Bronchial epithelial cell (primary cell): ENCODE measurements around the gene SPRY4. TPM values are rescaled to one million over a fixed set of nuclear protein-coding genes. Genes with fewer than 3 reads are reported as not detected.
A peak's percentile ranks its signal among the peaks of the same experiment; 100 is the strongest.

Experiments
- DNase-seq: peaks from one replicate; pipeline ENCODE4 v3.0.0-alpha.2; 2010; ENCODE audit warnings: low read depth
- FAIRE-seq: peaks from 2 replicates; lab custom pipeline; 2011; peaks lifted over from hg19 to GRCh38; lab: Jason Lieb, UNC
- H3K27me3 ChIP-seq: 2 replicates; pipeline ENCODE4 v1.5.1; 2011; ENCODE audit warnings: low read length; ENCODE audit not compliant: control insufficient read depth, insufficient read depth
- H3K36me3 ChIP-seq: 2 replicates; pipeline ENCODE4 v1.5.1; 2011; ENCODE audit warnings: low read length; ENCODE audit not compliant: control insufficient read depth, insufficient read depth
- H3K4me3 ChIP-seq: 2 replicates; pipeline ENCODE4 v1.5.1; 2011; ENCODE audit warnings: mild to moderate bottlenecking, low read depth, low read length, control low read depth
- total RNA-seq: library from RNA; depleted of rRNA; stranded (reverse); fragments of >200 nt; gene quantifications from 2 replicates; pipeline ENCODE4 v1.2.1, GENCODE V29; 2014
- TF ChIP-seq, protein P1 (sequence below): IDR thresholded peaks from 2 replicates; pipeline ENCODE4 v1.5.1; 2011; ENCODE audit warnings: mild to moderate bottlenecking, moderate library complexity, low read length, control low read depth, inconsistent platforms; ENCODE audit not compliant: insufficient read depth, severe bottlenecking

Gene SPRY4
- total RNA-seq, 1 donor from 2014 or later = 1.3 TPM

DNA sequence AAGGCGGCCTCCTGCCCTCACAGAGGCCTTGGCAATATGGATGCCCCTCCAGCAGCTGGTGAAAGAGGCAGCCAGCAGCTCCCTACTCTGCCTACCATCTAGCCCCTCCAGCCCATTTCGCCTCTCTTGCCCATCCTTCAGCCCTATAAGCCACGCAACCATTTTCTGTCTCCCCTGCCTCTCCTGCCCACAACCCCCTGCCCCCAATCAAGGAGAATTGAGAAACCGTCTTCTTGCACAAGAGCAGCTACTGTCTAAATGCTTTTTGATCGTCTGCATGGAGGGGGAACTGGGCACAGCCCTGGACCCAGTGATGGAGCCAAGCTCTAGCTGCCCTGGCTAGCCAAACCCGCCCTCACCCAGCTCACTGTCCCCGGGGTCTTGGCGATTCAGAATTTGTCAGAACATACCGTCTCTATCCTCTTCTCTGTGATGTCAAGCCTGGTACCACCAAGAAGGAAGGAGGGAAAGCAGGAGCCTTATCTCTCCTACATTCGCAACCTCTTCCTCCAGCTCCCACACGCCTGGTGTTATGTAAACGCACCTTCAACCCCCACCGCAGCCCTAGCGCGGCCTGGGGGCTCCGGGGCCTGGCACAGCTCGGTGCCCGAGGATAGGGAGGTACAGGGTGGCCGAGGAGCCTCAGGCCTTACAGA lies 1.2 kb downstream of the SPRY4 start:
- Histone ChIP-seq H3K27me3 (no peaks in the 10 kb centered on the region), H3K4me3 (peak overlapping the region; percentile 44), H3K36me3 (no peaks in the 10 kb centered on the region)
- no peak for FAIRE-seq
- TF ChIP-seq, protein P1, sequence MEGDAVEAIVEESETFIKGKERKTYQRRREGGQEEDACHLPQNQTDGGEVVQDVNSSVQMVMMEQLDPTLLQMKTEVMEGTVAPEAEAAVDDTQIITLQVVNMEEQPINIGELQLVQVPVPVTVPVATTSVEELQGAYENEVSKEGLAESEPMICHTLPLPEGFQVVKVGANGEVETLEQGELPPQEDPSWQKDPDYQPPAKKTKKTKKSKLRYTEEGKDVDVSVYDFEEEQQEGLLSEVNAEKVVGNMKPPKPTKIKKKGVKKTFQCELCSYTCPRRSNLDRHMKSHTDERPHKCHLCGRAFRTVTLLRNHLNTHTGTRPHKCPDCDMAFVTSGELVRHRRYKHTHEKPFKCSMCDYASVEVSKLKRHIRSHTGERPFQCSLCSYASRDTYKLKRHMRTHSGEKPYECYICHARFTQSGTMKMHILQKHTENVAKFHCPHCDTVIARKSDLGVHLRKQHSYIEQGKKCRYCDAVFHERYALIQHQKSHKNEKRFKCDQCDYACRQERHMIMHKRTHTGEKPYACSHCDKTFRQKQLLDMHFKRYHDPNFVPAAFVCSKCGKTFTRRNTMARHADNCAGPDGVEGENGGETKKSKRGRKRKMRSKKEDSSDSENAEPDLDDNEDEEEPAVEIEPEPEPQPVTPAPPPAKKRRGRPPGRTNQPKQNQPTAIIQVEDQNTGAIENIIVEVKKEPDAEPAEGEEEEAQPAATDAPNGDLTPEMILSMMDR = no peak
- DNase-seq = no peak

GRCh38 chr5:142322747-142323479 lies 1.9 kb downstream of the SPRY4 start:
- no peaks in the 10 kb centered on the region for H3K27me3 ChIP-seq
- H3K4me3 ChIP-seq = no peak overlapping the region
- DNase-seq (no peak), FAIRE-seq (no peak)
- H3K36me3 ChIP-seq = no peaks in the 10 kb centered on the region
- TF ChIP-seq, protein P1 = no peak

DNA sequence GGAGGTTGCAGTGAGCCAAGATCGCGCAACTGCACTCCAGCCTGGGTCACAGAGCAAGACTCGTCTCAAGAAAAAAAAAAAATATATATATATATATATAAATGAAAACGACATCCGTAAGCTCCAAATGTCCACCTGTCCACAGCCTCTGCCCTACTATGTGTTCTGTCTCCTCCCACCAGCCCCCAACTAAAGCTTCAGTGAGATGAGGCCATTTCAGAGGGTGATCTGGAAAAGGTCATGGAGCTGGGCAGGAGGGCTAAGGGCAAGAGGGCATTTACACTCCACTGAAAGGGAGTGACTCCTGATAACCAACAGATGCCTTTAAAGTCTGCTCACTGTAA lies 2.4 kb downstream of the SPRY4 start:
- H3K27me3 ChIP-seq = no peaks in the 10 kb centered on the region
- DNase-seq (no peak), FAIRE-seq (no peak)
- TF ChIP-seq, protein P1 = no peak
- H3K4me3 ChIP-seq = no peak overlapping the region
- no peaks in the 10 kb centered on the region for H3K36me3 ChIP-seq

DNA sequence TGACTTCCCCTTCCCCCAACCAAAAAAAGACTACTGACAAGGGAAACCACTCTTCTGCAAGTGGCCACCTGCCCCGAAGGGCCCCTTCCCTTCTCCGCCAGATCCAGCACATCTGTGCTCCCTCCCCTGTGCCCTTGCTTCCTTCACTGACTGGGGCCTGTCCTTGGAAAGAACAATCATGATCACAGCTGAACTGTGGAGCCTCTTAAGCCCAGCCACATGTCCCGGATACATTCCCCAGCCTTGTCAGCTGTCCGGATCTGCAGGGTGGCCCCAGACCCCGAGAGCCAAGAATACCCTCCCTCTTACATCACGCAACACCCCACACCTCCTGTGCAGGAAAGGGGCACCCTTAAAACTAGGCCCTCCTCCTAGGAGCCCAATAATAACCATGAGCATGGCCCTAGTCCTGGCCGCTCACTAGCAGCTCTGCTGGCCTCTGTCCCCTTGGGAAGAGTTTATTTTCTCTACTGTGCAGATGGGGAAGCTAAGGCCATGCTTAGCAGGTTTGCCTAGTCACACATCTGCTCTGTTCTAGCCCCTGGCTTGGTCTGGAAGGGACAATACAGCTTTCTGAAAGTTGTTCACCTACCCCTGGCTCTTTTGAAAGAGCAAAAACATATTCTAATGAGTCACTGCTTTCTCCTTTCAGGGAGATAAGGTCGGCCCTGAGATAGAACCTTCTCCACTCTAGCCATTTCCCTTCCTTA lies 3.8 kb downstream of the SPRY4 start:
- H3K27me3 ChIP-seq = no peaks in the 10 kb centered on the region
- DNase-seq = no peak
- no peaks in the 10 kb centered on the region for H3K36me3 ChIP-seq
- H3K4me3 ChIP-seq = no peak overlapping the region
- no peak for FAIRE-seq
- TF ChIP-seq, protein P1 = no peak

DNA sequence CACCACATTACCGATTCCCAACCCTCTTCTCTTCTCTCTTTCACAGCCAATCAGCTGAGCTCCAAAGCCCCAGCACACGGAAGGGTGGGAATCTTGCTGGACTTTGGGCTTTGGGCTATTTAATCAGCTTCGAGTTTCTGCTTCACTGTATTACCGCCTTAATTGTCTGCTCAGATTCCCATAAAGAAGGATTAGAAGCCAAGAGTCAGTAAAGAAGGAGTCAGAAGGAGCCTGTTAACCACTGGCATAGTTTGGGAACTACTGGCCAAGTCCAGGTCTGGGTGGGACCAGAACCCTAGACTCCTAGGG lies 4.4 kb downstream of the SPRY4 start:
- FAIRE-seq (no peak), DNase-seq (no peak)
- H3K36me3 ChIP-seq = no peaks in the 10 kb centered on the region
- H3K4me3 ChIP-seq = no peak overlapping the region
- H3K27me3 ChIP-seq = no peaks in the 10 kb centered on the region
- TF ChIP-seq, protein P1 = no peak
